GM23338 (cell line): ENCODE results near the gene CACNA2D3. TPM values are rescaled to one million over a fixed set of nuclear protein-coding genes. Genes with fewer than 3 reads are reported as not detected.

Experiments
- ATAC-seq: fragments of 200-7000 bp; cut with Tn5 transposase; 3 replicates; pipeline ENCODE4 v1.9.1; 2020
- DNase-seq: peaks from one replicate; pipeline ENCODE4 v3.0.0-alpha.2; 2015; ENCODE audit warnings: low spot score
- H2AFZ ChIP-seq: fragments of 200-600 bp; sonication (generic); 2 replicates; pipeline ENCODE4 v1.8.0; 2016; ENCODE audit warnings: antibody characterized with exemption, mild to moderate bottlenecking, moderate library complexity
- H3F3A ChIP-seq: fragments of 200-600 bp; sonication (generic); replicated peaks from 2 replicates; pipeline ENCODE4 v1.8.0; 2017; ENCODE audit warnings: antibody characterized with exemption, mixed run types, low read depth
- H3K27ac ChIP-seq: fragments of 200-600 bp; sonication (generic); 2 replicates; pipeline ENCODE4 v1.6.1; 2016; ENCODE audit warnings: low read depth
- H3K27me3 ChIP-seq: fragments of 200-600 bp; sonication (generic); 2 replicates; pipeline ENCODE4 v1.8.0; 2016; ENCODE audit warnings: mild to moderate bottlenecking, mixed run types, moderate library complexity; ENCODE audit not compliant: insufficient read depth
- H3K36me3 ChIP-seq: fragments of 200-600 bp; sonication (generic); 2 replicates; pipeline ENCODE4 v1.8.0; 2016; ENCODE audit warnings: mild to moderate bottlenecking; ENCODE audit not compliant: insufficient read depth
- H3K4me1 ChIP-seq: fragments of 200-600 bp; sonication (generic); 2 replicates; pipeline ENCODE4 v1.8.0; 2016; ENCODE audit warnings: mild to moderate bottlenecking, moderate library complexity; ENCODE audit not compliant: insufficient read depth
- H3K4me2 ChIP-seq: fragments of 200-600 bp; sonication (generic); 2 replicates; pipeline ENCODE4 v1.7.1; 2017; ENCODE audit warnings: mixed run types
- H3K4me3 ChIP-seq: fragments of 200-600 bp; sonication (generic); 2 replicates; pipeline ENCODE4 v1.6.1; 2016; ENCODE audit warnings: mixed run types
- H3K79me2 ChIP-seq: fragments of 200-600 bp; sonication (generic); replicated peaks from 2 replicates; pipeline ENCODE4 v1.8.0; 2017; ENCODE audit warnings: mild to moderate bottlenecking; ENCODE audit not compliant: insufficient read depth
- H3K9me2 ChIP-seq: fragments of 200-600 bp; sonication (generic); 2 replicates; pipeline ENCODE4 v1.8.0; 2017; ENCODE audit not compliant: insufficient read depth
- H4K20me1 ChIP-seq: fragments of 200-600 bp; sonication (generic); replicated peaks from 2 replicates; pipeline ENCODE4 v1.8.0; 2017; ENCODE audit warnings: mild to moderate bottlenecking; ENCODE audit not compliant: insufficient read depth
- H3K27ac Mint-ChIP-seq: 2 replicates; pipeline ENCODE4 v1.8.0; 2020; ENCODE audit warnings: inconsistent platforms, mild to moderate bottlenecking, moderate library complexity, mixed read lengths
- H3K27me3 Mint-ChIP-seq: 3 replicates; pipeline ENCODE4 v1.8.0; 2022; ENCODE audit warnings: low read depth, mild to moderate bottlenecking, moderate library complexity, mixed read lengths, inconsistent platforms; ENCODE audit not compliant: insufficient read depth, poor library complexity
- H3K36me3 Mint-ChIP-seq: 3 replicates; pipeline ENCODE4 v1.8.0; 2021; ENCODE audit warnings: low read depth, mild to moderate bottlenecking, inconsistent platforms, moderate library complexity, mixed read lengths
- H3K4me1 Mint-ChIP-seq: 3 replicates; pipeline ENCODE4 v1.8.0; 2020; ENCODE audit warnings: mild to moderate bottlenecking, inconsistent platforms, mixed read lengths
- H3K4me3 Mint-ChIP-seq: 3 replicates; pipeline ENCODE4 v1.8.0; 2021; ENCODE audit warnings: moderate library complexity, mild to moderate bottlenecking, inconsistent platforms, mixed read lengths
- H3K9me3 Mint-ChIP-seq: 3 replicates; pipeline ENCODE4 v1.8.0; 2020; ENCODE audit warnings: moderate library complexity, mild to moderate bottlenecking, inconsistent platforms, mixed read lengths
- CREB1 ChIP-seq: fragments of 250-450 bp; sonication (Bioruptor Pico); IDR thresholded peaks from 2 replicates; pipeline ENCODE4 v1.5.0; 2020; ENCODE audit warnings: low read depth, mild to moderate bottlenecking, moderate library complexity
- EZH2phosphoT487 ChIP-seq: fragments of 200-600 bp; sonication (generic); IDR thresholded peaks from one replicate; pipeline ENCODE4 v1.8.1; 2018; ENCODE audit warnings: antibody characterized with exemption; ENCODE audit not compliant: unreplicated experiment
- POLR2AphosphoS5 ChIP-seq: IDR thresholded peaks from 2 replicates; pipeline ENCODE4 v1.6.1; 2016; ENCODE audit warnings: antibody characterized with exemption, low read depth
- STAT1 ChIP-seq: IDR thresholded peaks from one replicate; pipeline ENCODE4 v1.6.1; 2016; ENCODE audit warnings: antibody characterized with exemption; ENCODE audit not compliant: unreplicated experiment
- ZNF114 ChIP-seq: fragments of 250-450 bp; sonication (Bioruptor Pico); IDR thresholded peaks from 2 replicates; pipeline ENCODE4 v1.5.0; 2020; ENCODE audit warnings: mild to moderate bottlenecking, moderate library complexity
- ZNF331 ChIP-seq: fragments of 250-450 bp; sonication (Bioruptor Pico); IDR thresholded peaks from 2 replicates; pipeline ENCODE4 v1.5.0; 2020; ENCODE audit warnings: low read depth, mild to moderate bottlenecking, moderate library complexity
- polyA plus RNA-seq: library from polyadenylated mRNA; unstranded; fragments of >200 nt; fragmentation: Nextera tagmentation; extraction: Ambion mirVana; gene quantifications from 2 replicates; pipeline ENCODE4 v1.2.1, GENCODE V29; 2016
- total RNA-seq: library from RNA; depleted of rRNA; stranded (reverse); fragments of >200 nt; shearing (Covaris generic); gene quantifications from 2 replicates; pipeline ENCODE4 v1.2.3, GENCODE V29; 2014
- TF ChIP-seq, protein P1 (sequence below): IDR thresholded peaks from one replicate; pipeline ENCODE4 v1.6.1; 2018; ENCODE audit warnings: antibody characterized with exemption; ENCODE audit not compliant: unreplicated experiment
- TF ChIP-seq, protein P2 (sequence below): IDR thresholded peaks from 2 replicates; pipeline ENCODE4 v1.6.1; 2016; ENCODE audit warnings: antibody characterized with exemption
- TF ChIP-seq, protein P3 (sequence below): fragments of 250-450 bp; sonication (Bioruptor Pico); IDR thresholded peaks from 2 replicates; pipeline ENCODE4 v1.5.0; 2020; ENCODE audit warnings: mild to moderate bottlenecking, moderate library complexity
- TF ChIP-seq, protein P4 (sequence below), 2 experiments: fragments of 200-600 bp in 1 of 2; sonication (generic) in 1 of 2; conservative IDR thresholded peaks; 2 replicates each; pipeline versions ENCODE4 v1.5.1 to v1.6.1; 2016 to 2017; ENCODE audit warnings: antibody characterized with exemption in 2 of 2, low read depth in 2 of 2, mild to moderate bottlenecking in 2 of 2, moderate library complexity in 1 of 2

CACNA2D3 gene
- total and polyA plus RNA-seq, 2 experiments from 2014 or later = 2.2 to 2.3 TPM

DNA sequence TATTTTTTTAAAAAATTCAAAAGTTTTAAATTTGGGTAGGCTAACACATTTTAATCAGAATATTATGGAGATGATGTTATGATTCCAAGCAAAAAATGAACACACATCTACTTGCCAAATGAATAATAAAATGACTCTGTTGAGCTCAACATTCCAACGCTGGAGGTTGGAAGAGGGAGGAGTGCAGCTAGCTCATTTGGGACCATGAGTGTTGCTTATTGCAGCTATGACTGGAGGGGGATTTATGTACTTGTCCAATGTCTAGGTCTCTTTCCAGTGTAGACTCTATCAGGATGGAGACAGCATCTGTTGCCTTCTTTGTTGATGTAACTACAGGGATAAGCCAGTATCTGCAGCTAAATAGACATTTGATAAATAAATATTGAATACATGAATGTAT is 310.6 kb downstream of the CACNA2D3 start:
- no peaks in the 10 kb centered on the region for H3K9me2 ChIP-seq
- H2AFZ ChIP-seq = no peak overlapping the region
- no peak for DNase-seq
- no peaks in the 10 kb centered on the region for H3K9me3 Mint-ChIP-seq
- no peaks in the 10 kb centered on the region for H3K79me2 ChIP-seq
- peaks cover 20% of the 10 kb centered on the region for H3K4me1 Mint-ChIP-seq
- H3K4me3 ChIP-seq = no peak overlapping the region
- H3F3A ChIP-seq = no peaks in the 10 kb centered on the region
- no peaks in the 10 kb centered on the region for H3K36me3 ChIP-seq
- H3K27ac ChIP-seq = no peak overlapping the region
- no peaks in the 10 kb centered on the region for H3K27me3 ChIP-seq
- H3K27me3 Mint-ChIP-seq = peaks cover 8% of the 10 kb centered on the region
- H3K4me1 ChIP-seq = no peaks in the 10 kb centered on the region
- ATAC-seq = no peak
- no peak overlapping the region for H3K27ac Mint-ChIP-seq
- TF ChIP-seq CREB1 (CRISPR knock-in tag) = no peak
- TF ChIP-seq, protein P1, sequence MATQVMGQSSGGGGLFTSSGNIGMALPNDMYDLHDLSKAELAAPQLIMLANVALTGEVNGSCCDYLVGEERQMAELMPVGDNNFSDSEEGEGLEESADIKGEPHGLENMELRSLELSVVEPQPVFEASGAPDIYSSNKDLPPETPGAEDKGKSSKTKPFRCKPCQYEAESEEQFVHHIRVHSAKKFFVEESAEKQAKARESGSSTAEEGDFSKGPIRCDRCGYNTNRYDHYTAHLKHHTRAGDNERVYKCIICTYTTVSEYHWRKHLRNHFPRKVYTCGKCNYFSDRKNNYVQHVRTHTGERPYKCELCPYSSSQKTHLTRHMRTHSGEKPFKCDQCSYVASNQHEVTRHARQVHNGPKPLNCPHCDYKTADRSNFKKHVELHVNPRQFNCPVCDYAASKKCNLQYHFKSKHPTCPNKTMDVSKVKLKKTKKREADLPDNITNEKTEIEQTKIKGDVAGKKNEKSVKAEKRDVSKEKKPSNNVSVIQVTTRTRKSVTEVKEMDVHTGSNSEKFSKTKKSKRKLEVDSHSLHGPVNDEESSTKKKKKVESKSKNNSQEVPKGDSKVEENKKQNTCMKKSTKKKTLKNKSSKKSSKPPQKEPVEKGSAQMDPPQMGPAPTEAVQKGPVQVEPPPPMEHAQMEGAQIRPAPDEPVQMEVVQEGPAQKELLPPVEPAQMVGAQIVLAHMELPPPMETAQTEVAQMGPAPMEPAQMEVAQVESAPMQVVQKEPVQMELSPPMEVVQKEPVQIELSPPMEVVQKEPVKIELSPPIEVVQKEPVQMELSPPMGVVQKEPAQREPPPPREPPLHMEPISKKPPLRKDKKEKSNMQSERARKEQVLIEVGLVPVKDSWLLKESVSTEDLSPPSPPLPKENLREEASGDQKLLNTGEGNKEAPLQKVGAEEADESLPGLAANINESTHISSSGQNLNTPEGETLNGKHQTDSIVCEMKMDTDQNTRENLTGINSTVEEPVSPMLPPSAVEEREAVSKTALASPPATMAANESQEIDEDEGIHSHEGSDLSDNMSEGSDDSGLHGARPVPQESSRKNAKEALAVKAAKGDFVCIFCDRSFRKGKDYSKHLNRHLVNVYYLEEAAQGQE = no peak
- TF ChIP-seq, protein P2, sequence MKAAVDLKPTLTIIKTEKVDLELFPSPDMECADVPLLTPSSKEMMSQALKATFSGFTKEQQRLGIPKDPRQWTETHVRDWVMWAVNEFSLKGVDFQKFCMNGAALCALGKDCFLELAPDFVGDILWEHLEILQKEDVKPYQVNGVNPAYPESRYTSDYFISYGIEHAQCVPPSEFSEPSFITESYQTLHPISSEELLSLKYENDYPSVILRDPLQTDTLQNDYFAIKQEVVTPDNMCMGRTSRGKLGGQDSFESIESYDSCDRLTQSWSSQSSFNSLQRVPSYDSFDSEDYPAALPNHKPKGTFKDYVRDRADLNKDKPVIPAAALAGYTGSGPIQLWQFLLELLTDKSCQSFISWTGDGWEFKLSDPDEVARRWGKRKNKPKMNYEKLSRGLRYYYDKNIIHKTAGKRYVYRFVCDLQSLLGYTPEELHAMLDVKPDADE = no peak
- TF ChIP-seq ZNF114 (CRISPR knock-in tag) = no peak
- TF ChIP-seq, protein P3, sequence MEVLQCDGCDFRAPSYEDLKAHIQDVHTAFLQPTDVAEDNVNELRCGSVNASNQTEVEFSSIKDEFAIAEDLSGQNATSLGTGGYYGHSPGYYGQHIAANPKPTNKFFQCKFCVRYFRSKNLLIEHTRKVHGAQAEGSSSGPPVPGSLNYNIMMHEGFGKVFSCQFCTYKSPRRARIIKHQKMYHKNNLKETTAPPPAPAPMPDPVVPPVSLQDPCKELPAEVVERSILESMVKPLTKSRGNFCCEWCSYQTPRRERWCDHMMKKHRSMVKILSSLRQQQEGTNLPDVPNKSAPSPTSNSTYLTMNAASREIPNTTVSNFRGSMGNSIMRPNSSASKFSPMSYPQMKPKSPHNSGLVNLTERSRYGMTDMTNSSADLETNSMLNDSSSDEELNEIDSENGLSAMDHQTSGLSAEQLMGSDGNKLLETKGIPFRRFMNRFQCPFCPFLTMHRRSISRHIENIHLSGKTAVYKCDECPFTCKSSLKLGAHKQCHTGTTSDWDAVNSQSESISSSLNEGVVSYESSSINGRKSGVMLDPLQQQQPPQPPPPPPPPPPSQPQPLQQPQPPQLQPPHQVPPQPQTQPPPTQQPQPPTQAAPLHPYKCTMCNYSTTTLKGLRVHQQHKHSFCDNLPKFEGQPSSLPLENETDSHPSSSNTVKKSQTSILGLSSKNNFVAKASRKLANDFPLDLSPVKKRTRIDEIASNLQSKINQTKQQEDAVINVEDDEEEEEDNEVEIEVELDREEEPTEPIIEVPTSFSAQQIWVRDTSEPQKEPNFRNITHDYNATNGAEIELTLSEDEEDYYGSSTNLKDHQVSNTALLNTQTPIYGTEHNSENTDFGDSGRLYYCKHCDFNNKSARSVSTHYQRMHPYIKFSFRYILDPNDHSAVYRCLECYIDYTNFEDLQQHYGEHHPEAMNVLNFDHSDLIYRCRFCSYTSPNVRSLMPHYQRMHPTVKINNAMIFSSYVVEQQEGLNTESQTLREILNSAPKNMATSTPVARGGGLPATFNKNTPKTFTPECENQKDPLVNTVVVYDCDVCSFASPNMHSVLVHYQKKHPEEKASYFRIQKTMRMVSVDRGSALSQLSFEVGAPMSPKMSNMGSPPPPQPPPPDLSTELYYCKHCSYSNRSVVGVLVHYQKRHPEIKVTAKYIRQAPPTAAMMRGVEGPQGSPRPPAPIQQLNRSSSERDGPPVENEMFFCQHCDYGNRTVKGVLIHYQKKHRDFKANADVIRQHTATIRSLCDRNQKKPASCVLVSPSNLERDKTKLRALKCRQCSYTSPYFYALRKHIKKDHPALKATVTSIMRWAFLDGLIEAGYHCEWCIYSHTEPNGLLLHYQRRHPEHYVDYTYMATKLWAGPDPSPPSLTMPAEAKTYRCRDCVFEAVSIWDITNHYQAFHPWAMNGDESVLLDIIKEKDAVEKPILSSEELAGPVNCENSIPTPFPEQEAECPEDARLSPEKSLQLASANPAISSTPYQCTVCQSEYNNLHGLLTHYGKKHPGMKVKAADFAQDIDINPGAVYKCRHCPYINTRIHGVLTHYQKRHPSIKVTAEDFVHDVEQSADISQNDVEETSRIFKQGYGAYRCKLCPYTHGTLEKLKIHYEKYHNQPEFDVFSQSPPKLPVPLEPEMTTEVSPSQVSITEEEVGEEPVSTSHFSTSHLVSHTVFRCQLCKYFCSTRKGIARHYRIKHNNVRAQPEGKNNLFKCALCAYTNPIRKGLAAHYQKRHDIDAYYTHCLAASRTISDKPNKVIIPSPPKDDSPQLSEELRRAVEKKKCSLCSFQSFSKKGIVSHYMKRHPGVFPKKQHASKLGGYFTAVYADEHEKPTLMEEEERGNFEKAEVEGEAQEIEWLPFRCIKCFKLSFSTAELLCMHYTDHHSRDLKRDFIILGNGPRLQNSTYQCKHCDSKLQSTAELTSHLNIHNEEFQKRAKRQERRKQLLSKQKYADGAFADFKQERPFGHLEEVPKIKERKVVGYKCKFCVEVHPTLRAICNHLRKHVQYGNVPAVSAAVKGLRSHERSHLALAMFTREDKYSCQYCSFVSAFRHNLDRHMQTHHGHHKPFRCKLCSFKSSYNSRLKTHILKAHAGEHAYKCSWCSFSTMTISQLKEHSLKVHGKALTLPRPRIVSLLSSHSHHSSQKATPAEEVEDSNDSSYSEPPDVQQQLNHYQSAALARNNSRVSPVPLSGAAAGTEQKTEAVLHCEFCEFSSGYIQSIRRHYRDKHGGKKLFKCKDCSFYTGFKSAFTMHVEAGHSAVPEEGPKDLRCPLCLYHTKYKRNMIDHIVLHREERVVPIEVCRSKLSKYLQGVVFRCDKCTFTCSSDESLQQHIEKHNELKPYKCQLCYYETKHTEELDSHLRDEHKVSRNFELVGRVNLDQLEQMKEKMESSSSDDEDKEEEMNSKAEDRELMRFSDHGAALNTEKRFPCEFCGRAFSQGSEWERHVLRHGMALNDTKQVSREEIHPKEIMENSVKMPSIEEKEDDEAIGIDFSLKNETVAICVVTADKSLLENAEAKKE (CRISPR knock-in tag) = no peak
- no peak for TF ChIP-seq ZNF331
- TF ChIP-seq POLR2AphosphoS5 = no peak
- TF ChIP-seq, protein P4, sequence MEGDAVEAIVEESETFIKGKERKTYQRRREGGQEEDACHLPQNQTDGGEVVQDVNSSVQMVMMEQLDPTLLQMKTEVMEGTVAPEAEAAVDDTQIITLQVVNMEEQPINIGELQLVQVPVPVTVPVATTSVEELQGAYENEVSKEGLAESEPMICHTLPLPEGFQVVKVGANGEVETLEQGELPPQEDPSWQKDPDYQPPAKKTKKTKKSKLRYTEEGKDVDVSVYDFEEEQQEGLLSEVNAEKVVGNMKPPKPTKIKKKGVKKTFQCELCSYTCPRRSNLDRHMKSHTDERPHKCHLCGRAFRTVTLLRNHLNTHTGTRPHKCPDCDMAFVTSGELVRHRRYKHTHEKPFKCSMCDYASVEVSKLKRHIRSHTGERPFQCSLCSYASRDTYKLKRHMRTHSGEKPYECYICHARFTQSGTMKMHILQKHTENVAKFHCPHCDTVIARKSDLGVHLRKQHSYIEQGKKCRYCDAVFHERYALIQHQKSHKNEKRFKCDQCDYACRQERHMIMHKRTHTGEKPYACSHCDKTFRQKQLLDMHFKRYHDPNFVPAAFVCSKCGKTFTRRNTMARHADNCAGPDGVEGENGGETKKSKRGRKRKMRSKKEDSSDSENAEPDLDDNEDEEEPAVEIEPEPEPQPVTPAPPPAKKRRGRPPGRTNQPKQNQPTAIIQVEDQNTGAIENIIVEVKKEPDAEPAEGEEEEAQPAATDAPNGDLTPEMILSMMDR (conservative IDR thresholded peaks at IDR 0.05; ENCODE audit: low read depth in 2 of 2) = no peak
- TF ChIP-seq STAT1 = no peak
- no peak for TF ChIP-seq EZH2phosphoT487
- H3K4me3 Mint-ChIP-seq = no peak overlapping the region
- no peak overlapping the region for H3K4me2 ChIP-seq
- H3K36me3 Mint-ChIP-seq = no peaks in the 10 kb centered on the region
- no peaks in the 10 kb centered on the region for H4K20me1 ChIP-seq
